Mesodermal cell (in vitro differentiated cells): ENCODE measurements around the gene KDM2B.

ENCODE experiments used
- H3K27ac ChIP-seq: 2 replicates; pipeline ENCODE4 v1.7.0; 2013; ENCODE audit warnings: mild to moderate bottlenecking, low read depth, low read length, moderate library complexity; ENCODE audit not compliant: severe bottlenecking
- H3K36me3 ChIP-seq: 2 replicates; pipeline ENCODE4 v1.7.1; 2013; ENCODE audit warnings: mild to moderate bottlenecking, low read length, moderate library complexity; ENCODE audit not compliant: control insufficient read depth, insufficient read depth
- H3K4me1 ChIP-seq: one replicate; pipeline ENCODE4 v1.7.1; 2013; ENCODE audit warnings: mild to moderate bottlenecking, low read length; ENCODE audit not compliant: insufficient read depth, control insufficient read depth, poor library complexity, severe bottlenecking
- H3K4me3 ChIP-seq: 2 replicates; pipeline ENCODE4 v1.7.0; 2013; ENCODE audit warnings: low read length, control low read depth, mild to moderate bottlenecking; ENCODE audit not compliant: insufficient read depth, poor library complexity, severe bottlenecking; ENCODE audit errors: extremely low read depth
- H3K9me3 ChIP-seq: 2 replicates; pipeline ENCODE4 v1.7.1; 2013; ENCODE audit warnings: mild to moderate bottlenecking, low read length, moderate library complexity; ENCODE audit not compliant: control insufficient read depth
- WGBS, 2 experiments: methylation state at CpG; one replicate each; pipeline ENCODE4 v1.1.5; 2013; ENCODE audit warnings: missing lambda C conversion rate in 2 of 2; ENCODE audit not compliant: insufficient coverage in 2 of 2; 5-methylcytosine and 5-hydroxymethylcytosine counted together

The KDM2B gene

DNA sequence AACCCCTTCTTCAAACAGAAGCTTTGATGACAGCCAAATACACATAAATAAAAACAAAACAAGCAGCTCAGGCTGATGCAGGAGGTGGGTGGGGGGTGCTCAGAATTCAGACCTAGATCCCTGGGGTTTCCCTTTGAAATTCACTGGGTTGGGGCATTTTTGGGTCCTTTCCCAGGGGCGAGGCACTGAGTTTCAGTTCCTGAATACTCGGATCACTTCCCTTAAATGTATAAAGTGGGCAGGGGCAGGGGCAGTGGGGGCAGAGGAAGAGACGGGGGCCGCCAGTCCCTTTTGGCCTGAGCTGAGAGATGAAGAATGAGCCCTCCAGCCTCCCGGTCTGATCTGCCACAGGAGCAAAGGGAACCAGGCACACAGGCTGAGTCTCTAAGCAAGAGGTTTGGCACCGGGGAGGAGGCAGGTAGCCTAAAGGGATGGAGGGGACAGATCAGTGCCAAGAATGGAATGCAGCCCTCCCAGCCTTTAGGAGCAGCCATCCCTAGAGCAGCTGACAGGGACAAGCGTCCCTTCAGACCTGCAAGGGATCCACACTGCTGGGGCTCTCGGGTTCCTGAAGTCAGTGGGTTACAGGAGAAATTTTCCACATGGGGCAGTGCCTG lies 20.3 kb downstream of the KDM2B start:
- no peaks in the 10 kb centered on the region for H3K9me3 ChIP-seq
- H3K36me3 ChIP-seq = peaks cover 56% of the 10 kb centered on the region
- no peak overlapping the region for H3K4me3 ChIP-seq
- WGBS, 2 experiments = 84 to 97% methylated on average over 6 to 7 of the region's 8 CpGs
- no peak overlapping the region for H3K27ac ChIP-seq
- H3K4me1 ChIP-seq = no peaks in the 10 kb centered on the region

DNA sequence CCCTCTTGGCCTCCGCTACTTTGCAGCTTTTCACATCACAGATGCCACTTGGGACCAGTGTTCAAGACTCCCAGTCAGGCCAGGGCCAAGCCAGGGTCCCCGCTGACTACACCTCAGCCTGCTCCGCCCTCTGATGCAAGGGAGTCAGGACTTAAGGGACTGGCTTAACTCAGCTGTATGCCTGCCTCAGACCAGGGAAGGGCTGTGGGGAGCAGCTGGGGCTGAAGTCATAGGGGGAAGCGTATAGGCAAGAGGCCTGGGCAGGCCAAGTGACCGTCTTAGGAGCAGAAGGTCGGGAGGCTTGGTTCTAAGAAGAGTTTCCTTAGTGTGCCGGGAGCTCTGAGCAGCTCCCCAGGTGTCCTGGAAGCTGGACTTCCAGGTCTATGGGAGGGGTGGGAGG lies 21.9 kb downstream of the KDM2B start:
- Histone ChIP-seq H3K27ac (no peak overlapping the region), H3K4me3 (no peak overlapping the region), H3K9me3 (no peaks in the 10 kb centered on the region), H3K36me3 (peaks cover 54% of the 10 kb centered on the region), H3K4me1 (no peaks in the 10 kb centered on the region)
- WGBS, 2 experiments = 87 to 89% methylated on average over 6 to 7 of the region's 7 CpGs

DNA sequence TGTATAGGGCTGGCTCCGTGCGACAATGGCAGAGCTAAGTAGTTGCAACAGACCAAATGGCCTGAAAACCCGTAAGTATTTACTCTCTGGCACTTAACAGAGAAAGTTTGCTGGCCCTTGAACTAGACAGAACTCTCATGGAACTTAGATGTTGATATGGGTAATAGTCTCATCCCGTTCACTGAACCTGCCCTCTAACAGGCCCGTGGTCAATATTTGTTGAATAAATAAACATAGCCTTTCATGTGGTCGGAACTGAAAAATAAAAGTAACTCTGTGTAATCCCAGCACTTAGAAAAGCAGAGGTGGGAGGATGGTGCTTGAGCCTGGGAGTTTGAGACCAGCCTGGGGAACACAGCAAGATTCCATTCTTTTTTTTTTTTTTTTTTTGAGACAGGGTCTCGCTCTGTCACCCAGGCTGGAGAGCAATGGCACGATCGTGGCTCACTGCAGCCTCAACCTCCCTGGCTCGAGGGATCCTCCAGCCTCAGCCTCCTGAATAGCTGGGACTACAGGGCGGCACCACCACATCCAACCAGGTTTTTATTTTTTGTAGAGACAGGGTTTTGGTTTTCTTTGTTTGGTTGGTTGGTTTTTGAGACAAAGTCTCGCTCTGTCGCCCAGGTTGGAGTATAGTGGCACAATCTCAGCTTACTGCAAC lies 29.7 kb downstream of the KDM2B start:
- no peak overlapping the region for H3K27ac ChIP-seq
- no peak overlapping the region for H3K4me3 ChIP-seq
- 82 to 89% methylated on average over 7 to 8 of the region's 13 CpGs for WGBS, 2 experiments
- H3K36me3 ChIP-seq = peaks cover 61% of the 10 kb centered on the region
- H3K4me1 ChIP-seq = no peaks in the 10 kb centered on the region
- no peaks in the 10 kb centered on the region for H3K9me3 ChIP-seq

DNA sequence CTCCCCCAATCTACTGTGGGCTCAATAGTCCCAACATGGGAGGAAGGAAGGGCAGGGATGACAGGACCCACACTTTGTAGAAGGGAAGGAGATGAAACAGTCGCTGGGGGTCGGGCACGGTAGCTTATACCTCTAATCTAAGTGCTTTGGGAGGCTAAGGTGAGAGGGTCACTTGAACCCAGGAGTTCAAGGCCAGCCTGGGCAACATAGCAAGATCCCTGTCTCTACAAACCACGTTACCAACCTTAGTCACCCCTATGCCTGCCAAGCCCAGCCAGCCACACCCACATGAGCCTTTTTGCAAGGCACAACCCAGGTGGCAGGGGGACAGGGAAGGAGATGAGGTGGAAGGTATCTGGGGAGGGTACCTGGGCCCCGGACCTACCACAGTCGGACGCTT lies 31.7 kb downstream of the KDM2B start:
- H3K36me3 ChIP-seq = peaks cover 67% of the 10 kb centered on the region
- H3K4me1 ChIP-seq = no peaks in the 10 kb centered on the region
- no peak overlapping the region for H3K4me3 ChIP-seq
- H3K27ac ChIP-seq = no peak overlapping the region
- H3K9me3 ChIP-seq = no peaks in the 10 kb centered on the region
- 97 to 98% methylated on average over 6 to 7 of the region's 7 CpGs for WGBS, 2 experiments

DNA sequence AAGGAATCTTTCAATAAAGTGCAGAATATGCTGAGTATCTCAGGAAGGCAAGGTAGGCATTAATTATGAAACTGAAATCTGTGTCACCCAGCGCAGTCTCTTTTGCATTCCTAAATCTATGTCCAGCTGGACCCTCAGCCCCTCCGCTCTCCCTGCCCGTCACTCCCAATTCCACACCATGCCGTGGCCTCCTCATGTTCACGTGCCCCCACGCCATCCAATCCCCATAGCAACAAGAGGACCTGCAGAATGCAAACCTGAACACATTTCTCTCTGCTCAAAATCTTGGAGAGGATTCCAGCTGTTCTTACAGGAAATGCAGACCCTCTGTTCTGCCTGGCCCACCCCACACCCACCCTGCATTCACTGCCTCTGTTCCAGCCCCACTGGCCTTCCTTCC lies 35.3 kb downstream of the KDM2B start:
- Histone ChIP-seq H3K4me3 (no peak overlapping the region), H3K36me3 (peaks cover 67% of the 10 kb centered on the region), H3K4me1 (no peaks in the 10 kb centered on the region), H3K9me3 (no peaks in the 10 kb centered on the region), H3K27ac (no peak overlapping the region)
- WGBS, 2 experiments = 100% methylated on average over 4 to 6 of the region's 6 CpGs

DNA sequence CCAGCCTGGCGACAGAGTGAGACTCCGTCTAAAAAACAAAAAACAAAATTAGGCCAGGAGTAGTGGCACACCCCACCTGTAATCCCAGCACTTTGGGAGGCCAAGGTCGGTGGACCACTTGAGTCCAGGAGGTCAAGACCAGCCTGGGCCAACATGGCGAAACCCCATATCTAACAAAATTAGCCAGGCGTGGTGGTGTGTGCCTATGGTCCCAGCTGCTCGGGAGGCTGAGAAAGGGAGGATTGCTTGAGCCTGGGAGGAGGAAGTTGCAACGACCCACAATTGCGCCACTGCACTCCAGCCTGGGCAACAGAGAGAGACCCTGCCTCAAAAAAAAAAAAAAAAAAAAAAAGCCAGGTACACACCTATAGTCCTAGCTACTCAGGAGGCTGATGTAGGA lies 37.0 kb downstream of the KDM2B start:
- Histone ChIP-seq H3K4me3 (no peak overlapping the region), H3K4me1 (no peaks in the 10 kb centered on the region), H3K9me3 (no peaks in the 10 kb centered on the region), H3K36me3 (peaks cover 62% of the 10 kb centered on the region), H3K27ac (no peak overlapping the region)
- 86 to 100% methylated on average over 2 to 5 of the region's 8 CpGs for WGBS, 2 experiments

DNA sequence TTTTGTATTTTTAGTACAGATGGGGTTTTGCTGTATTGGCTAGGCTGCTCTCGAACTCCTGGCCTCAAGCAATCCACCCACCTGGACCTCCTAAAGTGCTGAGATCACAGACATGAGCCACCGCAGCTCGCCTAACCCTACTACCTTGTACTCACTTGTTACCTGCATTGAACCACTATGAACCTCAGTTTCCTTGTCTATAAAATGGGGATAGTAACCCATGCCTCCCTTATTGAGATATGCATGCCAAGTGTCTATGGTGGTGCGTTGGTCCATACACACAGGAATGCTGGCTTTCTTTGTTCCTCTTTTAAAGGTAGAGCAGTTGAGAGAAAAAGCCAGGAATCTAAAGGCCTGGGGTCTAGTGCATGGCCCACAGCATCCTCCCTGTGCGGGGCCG lies 40.9 kb downstream of the KDM2B start:
- Histone ChIP-seq H3K9me3 (no peaks in the 10 kb centered on the region), H3K4me1 (peaks cover 19% of the 10 kb centered on the region), H3K27ac (no peak overlapping the region), H3K36me3 (peaks cover 29% of the 10 kb centered on the region), H3K4me3 (no peak overlapping the region)
- 100% methylated on average over 2 of the region's 6 CpGs for WGBS, 2 experiments

DNA sequence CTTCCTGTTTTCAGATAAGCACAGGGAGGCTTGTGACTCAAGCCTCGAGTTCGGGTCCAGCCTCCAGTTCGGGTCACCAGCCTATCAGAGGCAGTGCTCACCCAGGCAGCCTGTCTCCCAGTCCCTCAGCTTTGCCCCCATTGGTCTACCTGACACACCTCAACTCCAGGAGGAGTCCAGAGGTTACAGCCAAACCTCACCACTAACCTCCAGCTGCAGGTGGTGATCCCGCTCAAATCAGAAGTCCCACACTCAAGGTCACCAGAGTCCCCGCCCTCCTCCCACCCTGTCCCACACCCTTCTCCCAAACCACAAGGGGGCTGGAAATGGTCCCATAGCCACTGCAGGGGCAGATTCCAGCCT lies 42.1 kb downstream of the KDM2B start:
- H3K36me3 ChIP-seq = peaks cover 32% of the 10 kb centered on the region
- peaks cover 19% of the 10 kb centered on the region for H3K4me1 ChIP-seq
- no peak overlapping the region for H3K4me3 ChIP-seq
- WGBS, 2 experiments = 67 to 75% methylated on average over 4 to 5 of the region's 5 CpGs
- no peaks in the 10 kb centered on the region for H3K9me3 ChIP-seq
- no peak overlapping the region for H3K27ac ChIP-seq

DNA sequence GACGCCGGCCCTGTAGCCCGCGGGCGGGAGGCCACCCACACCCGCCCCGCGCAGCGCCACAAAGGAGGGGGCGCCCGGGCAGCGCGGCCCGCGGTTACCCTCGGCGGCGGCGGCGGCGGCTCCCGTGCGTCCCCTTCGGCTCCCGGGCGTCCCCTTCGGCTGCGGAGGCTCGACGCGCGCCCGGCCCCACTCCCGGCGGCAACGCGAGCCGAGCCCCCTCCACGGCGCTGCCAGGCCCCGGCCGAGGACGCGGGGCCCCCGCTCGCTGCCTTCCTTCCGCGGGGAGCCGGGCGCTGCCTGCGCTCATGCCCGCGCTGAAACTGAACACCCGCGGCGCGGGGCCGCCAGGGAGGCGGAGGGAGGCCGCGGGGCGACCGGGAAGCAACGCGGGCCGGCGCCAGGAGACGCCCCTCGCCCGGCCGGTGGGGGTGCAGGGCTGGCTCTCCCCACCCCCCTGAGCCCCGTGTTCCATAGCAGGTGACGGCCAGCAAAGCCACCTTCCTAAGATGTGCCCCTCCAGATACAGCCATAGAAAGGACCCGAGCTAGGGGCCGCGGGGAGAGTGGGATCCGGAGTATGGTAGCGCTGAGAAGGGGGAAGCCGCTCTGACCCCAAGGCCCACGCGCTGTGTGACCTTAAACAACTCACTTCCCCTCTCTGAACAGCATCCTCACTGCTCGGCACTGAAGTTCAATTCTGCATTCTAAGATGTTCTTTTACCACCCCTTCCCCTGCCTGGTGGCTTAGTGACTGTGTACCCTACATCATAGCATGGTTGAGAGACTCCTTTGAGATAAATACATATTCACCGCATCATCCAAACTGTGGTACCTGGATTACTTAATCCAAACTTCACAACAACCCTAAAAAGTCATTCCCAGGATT lies 42.8 kb downstream of the KDM2B start:
- 4 to 12% methylated on average over 40 to 65 of the region's 83 CpGs for WGBS, 2 experiments
- Histone ChIP-seq H3K4me1 (peaks cover 22% of the 10 kb centered on the region), H3K36me3 (peaks cover 37% of the 10 kb centered on the region), H3K4me3 (peak overlapping the region; percentile 24), H3K9me3 (no peaks in the 10 kb centered on the region), H3K27ac (no peak overlapping the region)

DNA sequence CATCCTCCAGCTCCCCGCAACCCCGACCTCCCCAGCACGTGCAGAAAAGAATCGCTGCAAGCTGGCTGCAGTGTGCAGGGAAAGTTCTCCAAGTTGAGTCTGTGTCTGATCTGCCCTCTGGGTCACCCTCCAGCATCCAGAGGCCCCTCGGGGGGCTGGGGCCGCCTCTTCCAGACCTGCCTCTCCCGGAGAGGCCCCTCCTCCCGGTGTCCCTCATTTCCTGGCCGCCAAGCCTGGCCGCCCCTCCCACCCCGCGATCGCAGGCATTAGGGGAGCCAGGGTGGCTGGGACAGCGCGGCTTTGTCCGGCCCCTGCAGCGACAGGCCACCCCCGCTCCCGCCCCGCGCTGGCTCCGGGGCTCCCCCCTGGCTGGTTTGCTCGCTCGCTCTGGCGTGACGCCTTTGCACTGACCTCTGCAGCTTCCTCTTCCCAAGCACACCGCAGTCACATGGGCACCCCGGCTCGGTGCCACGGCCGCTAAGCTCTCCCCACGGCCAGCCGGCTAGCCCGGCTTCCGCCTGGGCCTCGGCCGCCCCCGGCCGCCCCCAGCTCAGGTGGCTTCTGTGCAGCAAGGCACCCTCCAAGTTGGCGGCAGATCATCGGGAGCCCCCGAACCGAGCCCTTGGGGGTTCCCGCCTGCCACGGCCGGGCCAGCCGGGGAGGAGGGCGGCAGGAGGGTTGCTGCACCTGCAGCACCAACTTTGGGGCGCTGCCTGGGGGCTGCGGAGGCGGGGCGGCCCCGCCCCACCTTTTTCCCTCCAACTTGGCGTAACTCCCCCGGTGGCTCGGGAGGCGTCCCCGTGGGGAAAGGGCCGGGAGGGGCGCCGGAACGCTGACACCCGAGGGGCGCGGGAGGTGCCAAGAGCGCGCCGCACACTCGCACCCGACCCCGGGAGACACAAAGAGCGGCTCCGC lies 43.7 kb downstream of the KDM2B start:
- peak overlapping the region; percentile 71 for H3K27ac ChIP-seq

More for the DNA sequence above, 43.7 kb downstream of the KDM2B start:
- H3K4me1 ChIP-seq = peaks cover 22% of the 10 kb centered on the region
- 10 to 17% methylated on average over 43 to 63 of the region's 73 CpGs for WGBS, 2 experiments
- no peaks in the 10 kb centered on the region for H3K9me3 ChIP-seq
- H3K36me3 ChIP-seq = peaks cover 38% of the 10 kb centered on the region
- H3K4me3 ChIP-seq = peak overlapping the region; percentile 24
